ENCODE measurements around the gene C1orf21. TPM values are rescaled to one million over a fixed set of nuclear protein-coding genes. Genes with fewer than 3 reads are reported as not detected.
A peak's percentile ranks its signal among the peaks of the same experiment; 100 is the strongest.

The C1orf21 gene
- total and polyA plus RNA-seq, 2 donors (not counting 3 experiments of a cell fraction or from before 2014, with no cell fraction given), result 0.79 to 8.5 TPM

DNA sequence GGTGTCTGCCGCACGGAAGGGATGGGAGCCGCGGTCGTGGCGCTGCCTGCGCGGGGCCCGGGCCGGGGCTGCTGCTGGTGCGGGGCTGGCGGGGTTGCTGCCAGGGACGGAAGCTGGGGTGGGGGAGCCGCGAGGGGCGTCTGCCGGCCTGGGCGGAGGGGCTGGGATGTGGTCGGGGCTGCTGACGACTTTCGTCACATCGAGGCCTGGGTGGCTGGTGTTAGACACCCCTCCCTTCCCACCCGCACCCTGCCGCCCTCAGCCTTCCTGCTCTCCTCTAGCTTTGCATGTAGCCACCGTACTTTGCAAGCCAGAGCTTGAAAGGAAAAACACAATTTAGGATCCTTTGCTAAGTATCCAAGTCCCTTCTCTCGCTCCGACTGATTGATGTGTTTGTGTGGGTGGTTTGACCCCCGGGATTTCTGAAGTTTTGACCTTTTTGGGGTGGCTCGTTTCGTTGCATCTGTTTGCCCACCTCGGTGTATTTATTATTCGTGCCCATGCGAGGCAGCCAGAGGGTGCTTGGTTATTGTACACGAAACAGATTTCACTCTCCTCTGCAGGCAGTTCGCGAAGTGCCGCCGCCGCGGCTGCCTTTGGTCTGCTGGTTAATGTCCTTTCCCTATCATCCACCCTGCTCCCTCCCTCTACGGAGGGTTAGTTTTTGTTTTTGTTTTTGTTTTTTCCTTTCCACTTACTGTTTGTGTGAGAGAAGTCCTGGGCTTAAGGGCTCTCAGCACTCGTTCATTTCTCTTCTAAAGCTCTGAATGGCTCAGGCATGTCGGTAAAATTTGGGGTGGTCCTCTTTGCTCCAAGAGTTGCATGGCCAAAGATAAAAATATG, 868 bp downstream of the C1orf21 start:
- Histone ChIP-seq H3K79me2 (ENCODE audit: control insufficient read depth, insufficient read depth, low read length) (no peaks in the 10 kb centered on the region), H3K36me3 (ENCODE audit: control insufficient read depth in 2 of 2, extremely low read depth in 1 of 2, insufficient read depth in 2 of 2, low read length in 2 of 2) (no peaks in the 10 kb centered on the region), H3K9me1 (replicated peaks; ENCODE audit: control insufficient read depth, extremely low read depth, insufficient read depth, low read length) (no peaks in the 10 kb centered on the region), H4K20me1 (replicated peaks; ENCODE audit: control insufficient read depth, extremely low read depth, insufficient read depth, low read length) (no peaks in the 10 kb centered on the region), H3K4me2 (ENCODE audit: insufficient read depth, low read length) (peak overlapping the region; percentile 76), H3K9ac (replicated peaks; ENCODE audit: extremely low read depth, insufficient read depth, low read length) (peak overlapping the region; percentile 40), H3K4me1 (ENCODE audit: control insufficient read depth, extremely low read depth, insufficient read depth, low read length) (peaks cover 15% of the 10 kb centered on the region), H3K9me3 (replicated peaks; ENCODE audit: control insufficient read depth, insufficient read depth, low read length) (no peaks in the 10 kb centered on the region), H3K4me3 (replicated peaks in 1 of 3; ENCODE audit: insufficient read depth in 1 of 3, low read depth in 1 of 3, low read length in 3 of 3) (peak overlapping the region; percentile 40 to 84 (median 66)), H3K27me3 (ENCODE audit: control insufficient read depth in 2 of 2, insufficient read depth in 2 of 2, low read length in 2 of 2) (peaks cover 7 to 20% of the 10 kb centered on the region in 2 experiments), H2AFZ (ENCODE audit: low read depth, low read length) (peak overlapping the region; percentile 95), H3K27ac (ENCODE audit: insufficient read depth, low read depth, low read length) (no peak overlapping the region)
- DNase-seq (ENCODE audit: low read depth, low spot score), result peak; percentile 56
- POLR2A ChIA-PET, result interaction anchor here (0.5 kb wide), 1 partner anchor 23 kb away, joined by 3 read pairs; no protein-coding TSS in a partner anchor
- intact Hi-C loops (cut with micrococcal nuclease), result loop anchor here (2.0 to 5.0 kb wide), 6 partner anchors 129 to 313 kb away; no protein-coding TSS in a partner anchor
- TF ChIP-seq POLR2A (IDR thresholded peaks at IDR 0.05; ENCODE audit: low read depth, low read length), result no peak
- TF ChIP-seq GATA2 (IDR thresholded peaks at IDR 0.05; ENCODE audit: insufficient read depth, insufficient read length, low read depth, low read length), result no peak
- TF ChIP-seq MYC (IDR thresholded peaks at IDR 0.05; ENCODE audit: low read depth, low read length), result no peak
- TF ChIP-seq MAX (IDR thresholded peaks at IDR 0.05; ENCODE audit: insufficient read depth, insufficient read length), result no peak
- no peak for TF ChIP-seq CTCF (IDR thresholded peaks at IDR 0.05; ENCODE audit: extremely low read depth in 1 of 2, insufficient read depth in 1 of 2, low read depth in 1 of 2, low read length in 2 of 2)
- no peak for TF ChIP-seq FOS (IDR thresholded peaks at IDR 0.05; ENCODE audit: borderline replicate concordance, insufficient read depth, low read length)
- TF ChIP-seq JUN (IDR thresholded peaks at IDR 0.05; ENCODE audit: borderline replicate concordance, insufficient read depth, insufficient read length, low read depth), result no peak
- CTCF ChIA-PET, result interaction anchor here (0.8 to 3.0 kb wide), 10 partner anchors 12 to 732 kb away, joined by 3 to 11 read pairs (median 4); no protein-coding TSS in a partner anchor
- TSS peak; percentile 42 for BruUV-seq (replicated peaks)
- dilution Hi-C loops (cut with MboI; ENCODE audit: extremely low pct_ligation_motif_present, low sequenced_read_pairs), result no loop called here
- FAIRE-seq, result peak; percentile 62
